Liver (tissue), 9 donors: Measurements from ENCODE around the gene LRRC74A. TPM values are rescaled to one million over a fixed set of nuclear protein-coding genes. Genes with fewer than 3 reads are reported as not detected.

Experiments
- DNase-seq: peaks from one replicate; pipeline ENCODE4 v3.0.0-alpha.2; 2017; ENCODE audit warnings: low spot score
- H3K27ac ChIP-seq, 2 donors: one replicate each; pipeline ENCODE4 v1.7.0; 2013; ENCODE audit warnings: inconsistent platforms in 2 of 2, low read length in 2 of 2, control low read depth in 1 of 2, low read depth in 1 of 2, mild to moderate bottlenecking in 1 of 2
- H3K27me3 ChIP-seq, 4 donors: one replicate each; pipeline versions ENCODE4 v1.6.1 to v1.7.0; 2013; ENCODE audit warnings: low read length in 3 of 4, inconsistent platforms in 1 of 4, mild to moderate bottlenecking in 1 of 4, moderate library complexity in 1 of 4; ENCODE audit not compliant: control insufficient read depth in 4 of 4, insufficient read depth in 4 of 4
- H3K36me3 ChIP-seq, 4 donors: one replicate each; pipeline versions ENCODE4 v1.6.1 to v1.7.0; 2013; ENCODE audit warnings: low read length in 3 of 4, mild to moderate bottlenecking in 3 of 4, low read depth in 1 of 4, moderate library complexity in 1 of 4; ENCODE audit not compliant: control insufficient read depth in 4 of 4, insufficient read depth in 3 of 4
- H3K4me1 ChIP-seq, 4 donors: one replicate each; pipeline versions ENCODE4 v1.6.1 to v1.7.0; 2013; ENCODE audit warnings: low read length in 3 of 4, mild to moderate bottlenecking in 3 of 4, moderate library complexity in 1 of 4; ENCODE audit not compliant: control insufficient read depth in 4 of 4, insufficient read depth in 4 of 4
- H3K4me3 ChIP-seq, 3 donors: one replicate each; pipeline versions ENCODE4 v1.6.1 to v1.7.0; 2013; ENCODE audit warnings: low read length in 3 of 3, control low read depth in 1 of 3, low read depth in 1 of 3, mild to moderate bottlenecking in 1 of 3
- H3K9ac ChIP-seq, 2 donors: one replicate each; pipeline ENCODE4 v1.7.0; 2013; ENCODE audit warnings: low read length in 2 of 2, mild to moderate bottlenecking in 2 of 2, moderate library complexity in 2 of 2, control low read depth in 1 of 2, low read depth in 1 of 2
- H3K9me3 ChIP-seq, 4 donors: one replicate each; pipeline versions ENCODE4 v1.6.1 to v1.7.0; 2013; ENCODE audit warnings: low read length in 3 of 4; ENCODE audit not compliant: control insufficient read depth in 4 of 4
- EGR1 ChIP-seq, 2 donors: IDR thresholded peaks; 2 replicates each; pipeline ENCODE4 v1.6.1; 2016 to 2018; ENCODE audit warnings: antibody characterized with exemption in 2 of 2, low read depth in 2 of 2
- FOXA1 ChIP-seq: IDR thresholded peaks from 2 replicates; pipeline ENCODE4 v1.6.1; 2016; ENCODE audit warnings: antibody characterized with exemption
- FOXA2 ChIP-seq: IDR thresholded peaks from 2 replicates; pipeline ENCODE4 v1.6.1; 2016; ENCODE audit warnings: antibody characterized with exemption
- GABPA ChIP-seq, 2 donors: IDR thresholded peaks in 1 of 2; conservative IDR thresholded peaks in 1 of 2; 2 replicates each; pipeline ENCODE4 v1.6.1; 2016; ENCODE audit warnings: antibody characterized with exemption in 2 of 2, mild to moderate bottlenecking in 1 of 2, moderate library complexity in 1 of 2
- HNF4A ChIP-seq, 2 donors: conservative IDR thresholded peaks; 2 replicates each; pipeline ENCODE4 v1.6.1; 2016; ENCODE audit warnings: antibody characterized with exemption in 2 of 2, mild to moderate bottlenecking in 2 of 2
- HNF4G ChIP-seq: IDR thresholded peaks from 2 replicates; pipeline ENCODE4 v1.6.1; 2016; ENCODE audit warnings: antibody characterized with exemption
- JUND ChIP-seq, 2 donors: IDR thresholded peaks; 2 replicates each; pipeline ENCODE4 v1.6.1; 2016; ENCODE audit warnings: antibody characterized with exemption in 2 of 2
- MAX ChIP-seq: IDR thresholded peaks from 2 replicates; pipeline ENCODE4 v1.6.1; 2016; ENCODE audit warnings: antibody characterized with exemption
- NR2F2 ChIP-seq: IDR thresholded peaks from 2 replicates; pipeline ENCODE4 v1.6.1; 2016; ENCODE audit warnings: antibody characterized with exemption
- RAD21 ChIP-seq, 2 donors: IDR thresholded peaks; 2 replicates each; pipeline ENCODE4 v1.6.1; 2016; ENCODE audit warnings: antibody characterized with exemption in 2 of 2, mild to moderate bottlenecking in 2 of 2
- REST ChIP-seq: IDR thresholded peaks from 2 replicates; pipeline ENCODE4 v1.6.1; 2016; ENCODE audit warnings: antibody characterized with exemption, mild to moderate bottlenecking
- RXRA ChIP-seq, 2 donors: IDR thresholded peaks; 2 replicates each; pipeline ENCODE4 v1.6.1; 2017 to 2018; ENCODE audit warnings: antibody characterized with exemption in 2 of 2, mild to moderate bottlenecking in 1 of 2
- SP1 ChIP-seq: IDR thresholded peaks from 2 replicates; pipeline ENCODE4 v1.6.1; 2018; ENCODE audit warnings: antibody characterized with exemption, mild to moderate bottlenecking
- TAF1 ChIP-seq: conservative IDR thresholded peaks from 2 replicates; pipeline ENCODE4 v1.6.1; 2016; ENCODE audit warnings: antibody characterized with exemption, mild to moderate bottlenecking
- YY1 ChIP-seq: IDR thresholded peaks from 2 replicates; pipeline ENCODE4 v1.6.1; 2016; ENCODE audit warnings: antibody characterized with exemption, mild to moderate bottlenecking
- WGBS: extraction: QIAGEN DNeasy Blood & Tissue Kit; methylation state at CpG from one replicate; pipeline ENCODE4 v1.1.7; 2013; 5-methylcytosine and 5-hydroxymethylcytosine counted together
- polyA plus RNA-seq, 2 donors: library from polyadenylated mRNA; stranded (reverse) in 1 of 2; unstranded in 1 of 2; fragments of 200-250 nt in 1 of 2; fragments of >200 nt in 1 of 2; fragmentation: Nextera tagmentation in 1 of 2; extraction: Ambion mirVana in 1 of 2; gene quantifications; one replicate each; pipeline versions ENCODE4 v1.2.1 to v1.2.3, GENCODE V29; 2013 to 2015
- total RNA-seq, 2 donors: library from RNA; depleted of rRNA; stranded (reverse); fragments of >200 nt; gene quantifications; one replicate each; pipeline ENCODE4 v1.2.3, GENCODE V29; 2014
- TF ChIP-seq, protein P1 (sequence below): IDR thresholded peaks from 2 replicates; pipeline ENCODE4 v1.6.1; 2016; ENCODE audit warnings: antibody characterized with exemption
- TF ChIP-seq, protein P2 (sequence below): IDR thresholded peaks from 2 replicates; pipeline ENCODE4 v1.6.1; 2016; ENCODE audit warnings: antibody characterized with exemption
- TF ChIP-seq, protein P3 (sequence below): fragments of 150-350 bp; IDR thresholded peaks from 2 replicates; pipeline ENCODE4 v1.5.1; 2017; ENCODE audit warnings: improper control_type of control experiment, low read depth, low read length; ENCODE audit not compliant: missing input control
- donor health status: healthy.
- donor health status: healthy.
- donor health status: healthy.
- donor health status: healthy.
- donor health status: healthy.

Gene LRRC74A
- total and polyA plus RNA-seq, 4 donors = not detected

GRCh38 chr14:76863724-76864407 lies 37.7 kb downstream of the LRRC74A start:
- Histone ChIP-seq H3K4me1 (peaks cover 0 to 4% (median 2%) of the 10 kb centered on the region in 4 donors), H3K9ac (no peak overlapping the region), H3K36me3 (no peaks in the 10 kb centered on the region), H3K9me3 (no peaks in the 10 kb centered on the region), H3K4me3 (no peak overlapping the region), H3K27me3 (no peaks in the 10 kb centered on the region), H3K27ac (no peak overlapping the region)
- DNase-seq = no peak
- 55% methylated on average over 15 of the region's 15 CpGs for WGBS
- no peak for TF ChIP-seq YY1
- no peak for TF ChIP-seq HNF4A (conservative IDR thresholded peaks at IDR 0.05)
- no peak for TF ChIP-seq MAX
- no peak for TF ChIP-seq FOXA1
- TF ChIP-seq, protein P1, sequence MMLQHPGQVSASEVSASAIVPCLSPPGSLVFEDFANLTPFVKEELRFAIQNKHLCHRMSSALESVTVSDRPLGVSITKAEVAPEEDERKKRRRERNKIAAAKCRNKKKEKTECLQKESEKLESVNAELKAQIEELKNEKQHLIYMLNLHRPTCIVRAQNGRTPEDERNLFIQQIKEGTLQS = no peak
- no peak for TF ChIP-seq TAF1
- peak; percentile 37 to 49 for TF ChIP-seq RXRA (IDR thresholded peaks at IDR 0.05)
- no peak for TF ChIP-seq EGR1 (IDR thresholded peaks at IDR 0.05; ENCODE audit: low read depth in 2 of 2)
- no peak for TF ChIP-seq FOXA2
- TF ChIP-seq SP1 = peak; percentile 15
- TF ChIP-seq RAD21 (IDR thresholded peaks at IDR 0.05) = no peak
- peak in 1 of 2 donors; percentile 33 for TF ChIP-seq GABPA (IDR thresholded peaks at IDR 0.05 in 1 of 2, conservative IDR thresholded peaks at IDR 0.05 in 1 of 2)
- no peak for TF ChIP-seq JUND (IDR thresholded peaks at IDR 0.05)
- peak; percentile 79 for TF ChIP-seq NR2F2
- no peak for TF ChIP-seq HNF4G
- TF ChIP-seq, protein P2, sequence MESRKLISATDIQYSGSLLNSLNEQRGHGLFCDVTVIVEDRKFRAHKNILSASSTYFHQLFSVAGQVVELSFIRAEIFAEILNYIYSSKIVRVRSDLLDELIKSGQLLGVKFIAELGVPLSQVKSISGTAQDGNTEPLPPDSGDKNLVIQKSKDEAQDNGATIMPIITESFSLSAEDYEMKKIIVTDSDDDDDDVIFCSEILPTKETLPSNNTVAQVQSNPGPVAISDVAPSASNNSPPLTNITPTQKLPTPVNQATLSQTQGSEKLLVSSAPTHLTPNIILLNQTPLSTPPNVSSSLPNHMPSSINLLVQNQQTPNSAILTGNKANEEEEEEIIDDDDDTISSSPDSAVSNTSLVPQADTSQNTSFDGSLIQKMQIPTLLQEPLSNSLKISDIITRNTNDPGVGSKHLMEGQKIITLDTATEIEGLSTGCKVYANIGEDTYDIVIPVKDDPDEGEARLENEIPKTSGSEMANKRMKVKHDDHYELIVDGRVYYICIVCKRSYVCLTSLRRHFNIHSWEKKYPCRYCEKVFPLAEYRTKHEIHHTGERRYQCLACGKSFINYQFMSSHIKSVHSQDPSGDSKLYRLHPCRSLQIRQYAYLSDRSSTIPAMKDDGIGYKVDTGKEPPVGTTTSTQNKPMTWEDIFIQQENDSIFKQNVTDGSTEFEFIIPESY = no peak
- TF ChIP-seq, protein P3, sequence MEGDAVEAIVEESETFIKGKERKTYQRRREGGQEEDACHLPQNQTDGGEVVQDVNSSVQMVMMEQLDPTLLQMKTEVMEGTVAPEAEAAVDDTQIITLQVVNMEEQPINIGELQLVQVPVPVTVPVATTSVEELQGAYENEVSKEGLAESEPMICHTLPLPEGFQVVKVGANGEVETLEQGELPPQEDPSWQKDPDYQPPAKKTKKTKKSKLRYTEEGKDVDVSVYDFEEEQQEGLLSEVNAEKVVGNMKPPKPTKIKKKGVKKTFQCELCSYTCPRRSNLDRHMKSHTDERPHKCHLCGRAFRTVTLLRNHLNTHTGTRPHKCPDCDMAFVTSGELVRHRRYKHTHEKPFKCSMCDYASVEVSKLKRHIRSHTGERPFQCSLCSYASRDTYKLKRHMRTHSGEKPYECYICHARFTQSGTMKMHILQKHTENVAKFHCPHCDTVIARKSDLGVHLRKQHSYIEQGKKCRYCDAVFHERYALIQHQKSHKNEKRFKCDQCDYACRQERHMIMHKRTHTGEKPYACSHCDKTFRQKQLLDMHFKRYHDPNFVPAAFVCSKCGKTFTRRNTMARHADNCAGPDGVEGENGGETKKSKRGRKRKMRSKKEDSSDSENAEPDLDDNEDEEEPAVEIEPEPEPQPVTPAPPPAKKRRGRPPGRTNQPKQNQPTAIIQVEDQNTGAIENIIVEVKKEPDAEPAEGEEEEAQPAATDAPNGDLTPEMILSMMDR = no peak
- no peak for TF ChIP-seq REST
